Esophagus squamous epithelium (tissue), 4 donors: Measurements from ENCODE around the gene MCU.

Experiments
- POLR2A ChIP-seq, 4 donors: fragments of 450-650 bp; IDR thresholded peaks; one replicate each; pipeline ENCODE4 v1.6.1; 2017; ENCODE audit warnings: antibody characterized with exemption in 4 of 4, mild to moderate bottlenecking in 4 of 4, moderate library complexity in 3 of 4
- TF ChIP-seq, protein P1 (sequence below), 6 experiments: fragments of 450-650 bp in 4 of 6; fragments of 200-600 bp in 2 of 6; sonication (generic) in 2 of 6; IDR thresholded peaks; one replicate each; pipeline ENCODE4 v1.5.1; 2016 to 2019; ENCODE audit warnings: antibody characterized with exemption in 6 of 6, mild to moderate bottlenecking in 4 of 6, moderate library complexity in 4 of 6

DNA sequence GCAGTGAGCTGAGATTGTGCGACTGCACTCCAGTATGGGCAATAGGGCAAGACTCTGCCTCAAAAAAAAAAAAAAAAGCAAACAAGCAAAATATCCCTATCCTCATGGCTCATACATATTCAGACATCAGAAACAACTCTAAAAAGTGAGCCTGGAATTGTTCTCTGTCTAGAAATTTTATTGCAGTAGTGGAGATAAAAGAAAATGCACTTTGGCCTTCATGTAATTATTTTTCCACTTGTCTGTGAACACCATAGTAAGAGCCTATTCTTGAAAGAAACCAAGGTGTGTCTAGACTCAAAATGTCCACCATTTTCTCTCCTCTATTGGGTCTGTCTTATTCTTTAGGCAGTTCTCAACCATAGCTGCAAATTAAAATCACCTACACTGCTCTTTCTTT, 30.5 kb upstream of the MCU start:
- TF ChIP-seq, protein P1, sequence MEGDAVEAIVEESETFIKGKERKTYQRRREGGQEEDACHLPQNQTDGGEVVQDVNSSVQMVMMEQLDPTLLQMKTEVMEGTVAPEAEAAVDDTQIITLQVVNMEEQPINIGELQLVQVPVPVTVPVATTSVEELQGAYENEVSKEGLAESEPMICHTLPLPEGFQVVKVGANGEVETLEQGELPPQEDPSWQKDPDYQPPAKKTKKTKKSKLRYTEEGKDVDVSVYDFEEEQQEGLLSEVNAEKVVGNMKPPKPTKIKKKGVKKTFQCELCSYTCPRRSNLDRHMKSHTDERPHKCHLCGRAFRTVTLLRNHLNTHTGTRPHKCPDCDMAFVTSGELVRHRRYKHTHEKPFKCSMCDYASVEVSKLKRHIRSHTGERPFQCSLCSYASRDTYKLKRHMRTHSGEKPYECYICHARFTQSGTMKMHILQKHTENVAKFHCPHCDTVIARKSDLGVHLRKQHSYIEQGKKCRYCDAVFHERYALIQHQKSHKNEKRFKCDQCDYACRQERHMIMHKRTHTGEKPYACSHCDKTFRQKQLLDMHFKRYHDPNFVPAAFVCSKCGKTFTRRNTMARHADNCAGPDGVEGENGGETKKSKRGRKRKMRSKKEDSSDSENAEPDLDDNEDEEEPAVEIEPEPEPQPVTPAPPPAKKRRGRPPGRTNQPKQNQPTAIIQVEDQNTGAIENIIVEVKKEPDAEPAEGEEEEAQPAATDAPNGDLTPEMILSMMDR (IDR thresholded peaks at IDR 0.05) = no peak
- no peak for TF ChIP-seq POLR2A (IDR thresholded peaks at IDR 0.05)
